Neural cell (in vitro differentiated cells): Measurements from ENCODE around the gene ARNT2.

Source experiments
- EZH2 ChIP-seq: fragments of 200-600, 300-800 bp; shearing (Covaris generic), sonication (generic); IDR thresholded peaks from 2 replicates; pipeline ENCODE4 v1.6.1; 2014; ENCODE audit warnings: antibody characterized with exemption, low read length, borderline replicate concordance, mild to moderate bottlenecking; ENCODE audit not compliant: insufficient read depth, poor library complexity, severe bottlenecking
- POLR2AphosphoS5 ChIP-seq: IDR thresholded peaks from 2 replicates; pipeline ENCODE4 v1.6.1; 2012
- RAD21 ChIP-seq: fragments of 450-650 bp; conservative IDR thresholded peaks from 2 replicates; pipeline ENCODE4 v1.6.1; 2014; ENCODE audit warnings: antibody characterized with exemption, mild to moderate bottlenecking, moderate library complexity
- TF ChIP-seq, protein P1 (sequence below): fragments of 450-650 bp; IDR thresholded peaks from 2 replicates; pipeline ENCODE4 v1.5.1; 2014; ENCODE audit warnings: antibody characterized with exemption, mild to moderate bottlenecking, moderate library complexity; ENCODE audit not compliant: poor library complexity, severe bottlenecking

DNA sequence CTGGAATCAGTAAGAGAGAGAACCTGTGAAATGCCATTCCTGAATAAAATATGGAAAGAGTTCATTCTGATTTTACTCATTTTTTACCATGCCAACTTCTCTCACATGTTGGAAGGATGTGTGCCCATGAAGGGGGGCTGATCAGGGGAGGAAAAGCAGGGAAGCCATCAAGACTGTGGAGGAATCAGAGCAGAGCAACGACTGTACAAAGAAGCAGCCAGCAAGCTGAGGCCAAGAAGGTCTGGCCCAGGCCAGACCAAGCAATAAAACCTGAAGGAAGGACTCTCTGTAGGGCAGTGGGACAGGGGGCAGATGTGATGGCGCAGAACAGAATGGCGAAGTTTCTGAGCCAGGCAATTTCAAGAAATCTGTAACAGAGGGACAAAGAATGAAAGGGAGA, 24.0 kb upstream of the ARNT2 start:
- TF ChIP-seq EZH2 (no peak), POLR2AphosphoS5 (no peak), RAD21 (no peak)
- TF ChIP-seq, protein P1, sequence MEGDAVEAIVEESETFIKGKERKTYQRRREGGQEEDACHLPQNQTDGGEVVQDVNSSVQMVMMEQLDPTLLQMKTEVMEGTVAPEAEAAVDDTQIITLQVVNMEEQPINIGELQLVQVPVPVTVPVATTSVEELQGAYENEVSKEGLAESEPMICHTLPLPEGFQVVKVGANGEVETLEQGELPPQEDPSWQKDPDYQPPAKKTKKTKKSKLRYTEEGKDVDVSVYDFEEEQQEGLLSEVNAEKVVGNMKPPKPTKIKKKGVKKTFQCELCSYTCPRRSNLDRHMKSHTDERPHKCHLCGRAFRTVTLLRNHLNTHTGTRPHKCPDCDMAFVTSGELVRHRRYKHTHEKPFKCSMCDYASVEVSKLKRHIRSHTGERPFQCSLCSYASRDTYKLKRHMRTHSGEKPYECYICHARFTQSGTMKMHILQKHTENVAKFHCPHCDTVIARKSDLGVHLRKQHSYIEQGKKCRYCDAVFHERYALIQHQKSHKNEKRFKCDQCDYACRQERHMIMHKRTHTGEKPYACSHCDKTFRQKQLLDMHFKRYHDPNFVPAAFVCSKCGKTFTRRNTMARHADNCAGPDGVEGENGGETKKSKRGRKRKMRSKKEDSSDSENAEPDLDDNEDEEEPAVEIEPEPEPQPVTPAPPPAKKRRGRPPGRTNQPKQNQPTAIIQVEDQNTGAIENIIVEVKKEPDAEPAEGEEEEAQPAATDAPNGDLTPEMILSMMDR, result no peak
